MCF 10A (cell line): ENCODE data around the gene BICC1. TPM values are rescaled to one million over a fixed set of nuclear protein-coding genes. Genes with fewer than 3 reads are reported as not detected.
A peak's percentile ranks its signal among the peaks of the same experiment; 100 is the strongest.

Experiments used
- BruUV-seq: library from RNA; stranded (reverse); fragments of 400-500 nt; replicated peaks from 2 replicates; lab custom pipeline; 2021; lab: Mats Ljungman, UMichigan
- CTCF ChIA-PET: fragments of 300-600 bp; sonication (Branson Sonifier 250); formaldehyde crosslinking; extraction: SDS; loops from one replicate; lab custom pipeline; 2021; ENCODE audit warnings: antibody characterized with exemption, inconsistent platforms; lab: Yijun Ruan, JAX
- POLR2A ChIA-PET: fragments of 300-600, 350-650 bp; sonication (Branson Sonifier 250); formaldehyde crosslinking; extraction: SDS; loops from one replicate; lab custom pipeline; 2020; ENCODE audit warnings: antibody characterized with exemption, inconsistent platforms; lab: Yijun Ruan, JAX
- DNase-seq: peaks from one replicate; pipeline ENCODE4 v3.0.0-alpha.2; 2018; ENCODE audit not compliant: unreplicated experiment
- H3K27ac Mint-ChIP-seq: one replicate; pipeline ENCODE4 v1.8.0; 2022; ENCODE audit warnings: mild to moderate bottlenecking, low read depth, mixed read lengths; ENCODE audit not compliant: unreplicated experiment
- H3K27me3 Mint-ChIP-seq: one replicate; pipeline ENCODE4 v1.8.0; 2022; ENCODE audit warnings: mixed read lengths; ENCODE audit not compliant: insufficient read depth, unreplicated experiment
- H3K36me3 Mint-ChIP-seq: one replicate; pipeline ENCODE4 v1.8.0; 2022; ENCODE audit warnings: mild to moderate bottlenecking, moderate library complexity, mixed read lengths; ENCODE audit not compliant: insufficient read depth, unreplicated experiment
- H3K4me1 Mint-ChIP-seq: one replicate; pipeline ENCODE4 v1.8.0; 2022; ENCODE audit warnings: mixed read lengths; ENCODE audit not compliant: insufficient read depth, unreplicated experiment
- H3K4me3 Mint-ChIP-seq: one replicate; pipeline ENCODE4 v1.8.0; 2022; ENCODE audit warnings: mild to moderate bottlenecking, moderate library complexity, mixed read lengths; ENCODE audit not compliant: unreplicated experiment
- H3K9me3 Mint-ChIP-seq: one replicate; pipeline ENCODE4 v1.8.0; 2022; ENCODE audit warnings: mixed read lengths; ENCODE audit not compliant: unreplicated experiment
- intact Hi-C: fragments of 100-400 bp; cut with micrococcal nuclease; formaldehyde crosslinking; loops from 2 replicates; pipeline ENCODE4 v1.14.1; 2022
- total RNA-seq: library from RNA; stranded (reverse); gene quantifications from 2 replicates; pipeline ENCODE4 v1.2.3, GENCODE V29; 2022
- TF ChIP-seq, protein P1 (sequence below): fragments of 200-600 bp; IDR thresholded peaks from one replicate; pipeline ENCODE4 v1.8.0; 2022; ENCODE audit warnings: antibody characterized with exemption, mild to moderate bottlenecking; ENCODE audit not compliant: unreplicated experiment

Gene BICC1
- total RNA-seq, 1 experiment from 2014 or later: 15.6 TPM

DNA sequence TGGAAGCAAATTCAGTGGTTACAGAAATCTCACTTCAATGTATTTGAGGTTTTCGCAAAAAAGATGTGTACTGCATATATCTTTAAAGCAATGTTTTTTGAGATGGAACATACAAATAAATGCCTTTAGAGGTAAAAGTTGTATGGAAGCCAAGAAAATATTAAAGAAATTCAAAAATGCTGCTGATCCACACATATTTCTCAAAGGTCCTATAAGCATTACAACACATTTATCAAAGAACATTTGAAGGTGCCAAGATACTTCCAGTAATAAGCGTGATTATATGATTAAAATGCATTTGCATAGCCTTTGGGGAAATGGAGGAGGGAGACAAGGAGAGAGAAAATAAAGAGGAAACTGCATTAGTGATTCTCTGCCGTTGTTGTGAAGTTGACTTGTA lies 260.1 kb downstream of the BICC1 start:
- Mint-ChIP-seq H3K4me1 (peaks cover 32% of the 10 kb centered on the region), H3K4me3 (no peak overlapping the region), H3K9me3 (peaks cover 3% of the 10 kb centered on the region), H3K27me3 (no peaks in the 10 kb centered on the region), H3K27ac (peak overlapping the region; percentile 55), H3K36me3 (peaks cover 6% of the 10 kb centered on the region)
- intact Hi-C loops: no loop called here
- ChIA-PET CTCF (no interaction called here), POLR2A (no interaction called here)
- BruUV-seq: no TSS peak
- DNase-seq: no peak
- TF ChIP-seq, protein P1, sequence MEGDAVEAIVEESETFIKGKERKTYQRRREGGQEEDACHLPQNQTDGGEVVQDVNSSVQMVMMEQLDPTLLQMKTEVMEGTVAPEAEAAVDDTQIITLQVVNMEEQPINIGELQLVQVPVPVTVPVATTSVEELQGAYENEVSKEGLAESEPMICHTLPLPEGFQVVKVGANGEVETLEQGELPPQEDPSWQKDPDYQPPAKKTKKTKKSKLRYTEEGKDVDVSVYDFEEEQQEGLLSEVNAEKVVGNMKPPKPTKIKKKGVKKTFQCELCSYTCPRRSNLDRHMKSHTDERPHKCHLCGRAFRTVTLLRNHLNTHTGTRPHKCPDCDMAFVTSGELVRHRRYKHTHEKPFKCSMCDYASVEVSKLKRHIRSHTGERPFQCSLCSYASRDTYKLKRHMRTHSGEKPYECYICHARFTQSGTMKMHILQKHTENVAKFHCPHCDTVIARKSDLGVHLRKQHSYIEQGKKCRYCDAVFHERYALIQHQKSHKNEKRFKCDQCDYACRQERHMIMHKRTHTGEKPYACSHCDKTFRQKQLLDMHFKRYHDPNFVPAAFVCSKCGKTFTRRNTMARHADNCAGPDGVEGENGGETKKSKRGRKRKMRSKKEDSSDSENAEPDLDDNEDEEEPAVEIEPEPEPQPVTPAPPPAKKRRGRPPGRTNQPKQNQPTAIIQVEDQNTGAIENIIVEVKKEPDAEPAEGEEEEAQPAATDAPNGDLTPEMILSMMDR: no peak

DNA sequence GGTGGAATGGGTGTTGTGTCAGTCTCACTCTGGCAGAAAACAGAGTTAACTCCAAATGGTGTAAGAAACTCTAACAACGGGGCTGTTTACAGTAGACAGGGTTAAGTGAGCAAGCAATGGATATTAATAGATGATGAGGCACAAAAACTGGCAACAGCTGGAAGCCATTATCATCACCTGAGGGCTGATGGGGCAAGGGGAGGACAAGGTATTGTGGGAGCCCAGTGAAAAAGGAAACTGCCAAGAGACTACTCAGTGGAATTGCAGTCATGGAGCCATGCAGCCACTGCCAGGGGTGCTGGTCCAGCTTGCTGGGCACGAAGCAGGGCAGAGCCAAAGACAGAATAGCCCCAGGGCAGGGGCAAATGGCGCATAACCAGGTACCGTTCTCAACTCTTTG lies 260.7 kb downstream of the BICC1 start:
- Mint-ChIP-seq H3K27ac (peak overlapping the region; percentile 55), H3K4me1 (peaks cover 32% of the 10 kb centered on the region), H3K4me3 (no peak overlapping the region), H3K36me3 (peaks cover 6% of the 10 kb centered on the region), H3K27me3 (no peaks in the 10 kb centered on the region), H3K9me3 (no peaks in the 10 kb centered on the region)
- no TSS peak for BruUV-seq
- no peak for DNase-seq
- CTCF ChIA-PET: interaction anchor here (0.6 kb wide), 1 partner anchor 126 kb away, joined by 3 read pairs; no protein-coding TSS in a partner anchor
- TF ChIP-seq, protein P1: no peak
- intact Hi-C loops: no loop called here
- POLR2A ChIA-PET: no interaction called here

DNA sequence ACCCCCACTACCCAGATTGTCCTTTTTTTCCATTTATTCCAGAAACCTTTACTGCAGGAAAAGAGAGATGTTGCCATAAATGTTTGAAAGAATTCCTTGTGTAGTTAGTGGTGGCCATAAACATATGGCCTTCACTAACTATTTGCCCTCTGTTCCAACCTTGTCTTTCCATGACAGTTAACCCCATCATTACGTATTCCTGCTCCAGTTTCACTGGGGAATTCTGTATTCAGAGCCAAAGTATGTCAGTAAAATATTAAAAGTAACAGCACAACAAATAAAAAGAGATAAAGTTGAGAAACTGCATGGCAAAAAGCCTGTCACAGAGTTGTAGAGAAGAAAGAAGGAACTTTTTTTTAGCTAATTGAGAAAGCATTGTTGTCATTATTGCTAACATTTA lies 261.3 kb downstream of the BICC1 start:
- DNase-seq: no peak
- Mint-ChIP-seq H3K36me3 (peaks cover 6% of the 10 kb centered on the region), H3K27me3 (no peaks in the 10 kb centered on the region), H3K9me3 (no peaks in the 10 kb centered on the region), H3K27ac (no peak overlapping the region), H3K4me3 (no peak overlapping the region), H3K4me1 (peaks cover 32% of the 10 kb centered on the region)
- CTCF ChIA-PET: interaction anchor here (0.6 to 2.2 kb wide), 2 partner anchors 125 to 243 kb away, joined by 3 to 9 read pairs; no protein-coding TSS in a partner anchor
- POLR2A ChIA-PET: interaction anchor here (0.6 kb wide), 1 partner anchor 132 kb away, joined by 3 read pairs; no protein-coding TSS in a partner anchor
- intact Hi-C loops: no loop called here
- TF ChIP-seq, protein P1: no peak
- BruUV-seq: no TSS peak

DNA sequence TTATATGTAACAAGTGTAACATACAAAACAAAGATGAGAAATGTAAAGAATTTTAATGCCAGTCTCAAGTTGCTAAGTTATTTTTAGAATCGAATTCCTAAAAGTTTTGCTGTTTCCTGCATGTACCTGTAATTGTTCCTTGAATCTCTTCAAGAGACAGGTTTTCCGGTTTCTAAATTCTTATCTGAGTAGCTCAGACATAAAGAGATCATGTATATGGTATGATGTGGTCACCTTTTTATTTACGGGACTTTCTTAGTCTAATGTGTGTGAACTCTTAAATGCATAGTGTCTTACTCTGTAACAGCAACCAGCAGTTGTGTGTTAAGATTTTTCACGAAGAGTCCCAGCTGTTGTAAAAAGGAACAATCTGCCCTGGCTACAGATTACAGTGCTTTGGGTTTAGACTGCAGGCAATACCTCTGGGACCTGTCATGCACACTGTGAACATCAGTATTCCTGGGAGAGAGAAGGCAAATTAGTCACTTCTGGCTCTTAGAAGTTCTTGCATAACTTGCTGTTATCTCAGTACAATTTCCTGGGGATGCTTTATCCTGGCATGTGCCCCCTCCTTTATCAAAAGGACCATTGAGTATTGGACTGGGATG lies 263.4 kb downstream of the BICC1 start:
- POLR2A ChIA-PET: interaction anchor here (1.1 kb wide), 1 partner anchor 33 kb away, joined by 3 read pairs; no protein-coding TSS in a partner anchor
- TF ChIP-seq, protein P1: no peak
- H3K27me3 Mint-ChIP-seq: no peaks in the 10 kb centered on the region
- peak overlapping the region; percentile 10 for H3K27ac Mint-ChIP-seq
- H3K9me3 Mint-ChIP-seq: no peaks in the 10 kb centered on the region
- no TSS peak for BruUV-seq
- intact Hi-C loops: loop anchor here (5.0 kb wide), 1 partner anchor 129 kb away; no protein-coding TSS in a partner anchor
- peaks cover 32% of the 10 kb centered on the region for H3K4me1 Mint-ChIP-seq
- H3K4me3 Mint-ChIP-seq: no peak overlapping the region
- peaks cover 15% of the 10 kb centered on the region for H3K36me3 Mint-ChIP-seq
- DNase-seq: peak; percentile 50
- CTCF ChIA-PET: interaction anchor here (0.6 to 2.2 kb wide), 9 partner anchors 17 to 846 kb away, joined by 3 to 11 read pairs (median 4); no protein-coding TSS in a partner anchor
